Measurements from ENCODE around the gene GNPNAT1. TPM values are rescaled to one million over a fixed set of nuclear protein-coding genes. Genes with fewer than 3 reads are reported as not detected.
"Not testable (repeated sequence)": the region's sequence is repeated elsewhere in the genome, so short reads cannot be mapped to it uniquely, and the experiment has no call there.

The GNPNAT1 gene
- total RNA-seq, 1 experiment from 2014 or later = 78.2 TPM

GRCh38 chr14:52790011-52790755 lies 1.2 kb downstream of the GNPNAT1 start:
- DNase-seq (ENCODE audit: low spot score) = no peak

GRCh38 chr14:52789118-52789517 lies 2.3 kb downstream of the GNPNAT1 start:
- DNase-seq (ENCODE audit: low spot score) = no peak

DNA sequence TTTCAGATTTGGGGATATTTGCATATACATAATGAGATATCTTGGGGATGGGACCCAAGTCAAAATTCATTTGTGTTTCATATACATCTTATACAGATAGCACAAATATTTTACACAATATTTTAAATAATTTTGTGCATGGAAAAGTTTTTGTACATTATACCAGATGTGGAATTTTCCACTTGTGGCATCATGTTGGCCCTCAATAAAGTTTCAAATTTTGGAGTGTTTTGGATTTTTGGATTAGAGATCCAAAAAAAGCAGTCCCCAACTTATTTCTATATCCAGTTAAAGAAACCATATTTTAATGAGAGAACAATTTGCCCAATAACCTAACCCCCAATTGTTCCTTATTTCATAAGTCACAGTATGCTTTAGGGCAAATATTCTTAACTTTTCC lies 4.5 kb downstream of the GNPNAT1 start:
- no peak for DNase-seq (ENCODE audit: low spot score)

- no peak for DNase-seq (ENCODE audit: low spot score)
Observed at GRCh38 chr14:52783206-52783605, 8.2 kb downstream of the GNPNAT1 start.

DNA sequence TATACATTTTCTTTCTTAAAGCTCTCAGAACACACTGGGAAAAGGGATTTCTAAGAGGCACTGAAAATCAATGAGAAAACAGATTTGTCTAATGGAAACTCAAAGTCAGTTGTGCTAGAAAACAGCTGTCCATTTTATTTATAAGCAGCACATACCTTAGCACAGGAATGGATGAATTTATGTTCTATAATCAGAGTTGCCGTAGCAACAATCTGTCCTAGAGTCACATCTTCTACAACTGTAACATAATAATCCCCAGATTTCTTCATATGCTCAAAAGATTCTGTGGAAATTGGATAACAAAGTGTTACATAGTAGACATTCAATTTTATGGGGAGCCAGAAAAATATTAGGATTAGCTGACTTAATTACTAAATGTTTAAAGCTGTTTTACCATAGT lies 9.8 kb downstream of the GNPNAT1 start:
- DNase-seq (ENCODE audit: low spot score) = no peak

DNA sequence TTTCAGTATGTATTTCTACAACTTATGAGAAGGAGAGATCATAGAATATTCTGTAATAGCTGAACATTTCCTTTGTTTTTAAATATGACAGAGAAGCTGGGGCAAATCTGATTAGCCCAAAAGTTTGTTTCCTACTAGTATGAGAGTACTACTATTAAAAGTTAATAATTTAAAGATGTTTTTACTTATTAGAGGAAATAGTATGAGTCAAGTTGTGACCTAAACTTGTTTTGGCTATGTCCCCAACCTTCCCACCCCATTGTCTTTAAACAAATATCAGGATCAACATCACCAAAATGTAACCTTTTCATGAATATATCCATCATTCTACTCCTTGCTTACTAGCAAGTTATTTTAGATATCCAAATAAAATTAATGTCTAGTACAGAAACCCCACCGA lies 10.5 kb downstream of the GNPNAT1 start:
- no peak for DNase-seq (ENCODE audit: low spot score)

DNA sequence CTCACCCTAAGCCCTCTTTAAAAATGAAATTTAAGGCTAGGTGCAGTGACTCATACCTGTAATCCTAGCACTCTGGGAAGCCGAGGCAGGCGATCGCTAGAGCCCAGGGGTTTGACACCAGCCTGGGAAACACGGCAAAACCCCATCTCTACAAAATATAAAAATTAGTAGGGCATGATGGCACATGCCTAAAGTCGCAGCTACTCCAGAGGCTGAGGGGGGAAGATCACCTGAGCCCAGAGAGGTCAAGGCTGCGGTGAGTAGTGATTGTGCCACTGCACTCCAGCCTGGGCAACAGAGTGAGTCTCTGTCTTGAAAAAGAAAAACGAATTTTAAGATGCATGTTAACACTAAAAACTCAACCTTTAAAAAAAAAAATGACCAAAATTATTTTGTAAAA lies 12.7 kb downstream of the GNPNAT1 start:
- DNase-seq (ENCODE audit: low spot score) = no peak

- no peak for DNase-seq (ENCODE audit: low spot score)
Observed at GRCh38 chr14:52776816-52777215, 14.6 kb downstream of the GNPNAT1 start.

GRCh38 chr14:52769887-52770286 lies 21.5 kb downstream of the GNPNAT1 start:
- DNase-seq (ENCODE audit: low spot score) = no peak

DNA sequence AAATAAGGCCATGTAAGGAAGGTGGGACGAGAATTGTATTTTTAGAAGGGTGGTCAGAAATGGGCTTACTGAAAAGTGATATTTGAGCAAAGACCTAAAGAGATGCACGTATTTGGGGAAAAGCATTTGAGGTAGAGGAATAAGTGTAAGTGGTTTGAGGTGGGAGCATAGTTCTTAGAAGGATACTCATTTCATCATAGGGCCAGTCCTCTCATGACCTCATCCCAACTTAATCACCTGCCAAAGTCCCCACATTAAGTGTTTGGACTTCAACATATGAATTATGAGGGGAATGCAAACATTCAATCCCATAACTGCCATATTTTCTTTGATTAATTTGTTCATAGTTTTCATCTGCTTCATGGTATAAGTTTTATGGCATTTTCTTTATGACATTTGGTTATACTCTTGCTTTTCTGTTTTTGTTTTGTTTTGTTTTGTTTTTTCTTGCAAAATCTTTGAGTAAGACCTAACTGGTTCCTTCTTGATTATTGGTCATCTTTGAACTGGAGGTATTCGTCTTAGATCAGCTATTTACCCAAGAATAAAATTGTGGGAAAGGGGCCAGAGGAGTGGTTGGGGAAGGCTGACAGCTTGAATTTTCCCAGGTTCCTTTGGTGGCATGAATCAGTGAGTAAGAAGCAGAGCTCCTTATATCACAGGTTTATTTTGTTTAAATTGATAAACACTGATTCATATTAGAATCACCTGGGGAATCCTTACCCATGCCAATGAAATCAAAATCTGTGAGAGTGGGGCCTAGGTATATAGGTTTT lies 24.2 kb downstream of the GNPNAT1 start:
- DNase-seq (ENCODE audit: low spot score) = no peak

GRCh38 chr14:52762923-52763322 lies 28.5 kb downstream of the GNPNAT1 start:
- DNase-seq (ENCODE audit: low spot score) = not testable (repeated sequence)

DNA sequence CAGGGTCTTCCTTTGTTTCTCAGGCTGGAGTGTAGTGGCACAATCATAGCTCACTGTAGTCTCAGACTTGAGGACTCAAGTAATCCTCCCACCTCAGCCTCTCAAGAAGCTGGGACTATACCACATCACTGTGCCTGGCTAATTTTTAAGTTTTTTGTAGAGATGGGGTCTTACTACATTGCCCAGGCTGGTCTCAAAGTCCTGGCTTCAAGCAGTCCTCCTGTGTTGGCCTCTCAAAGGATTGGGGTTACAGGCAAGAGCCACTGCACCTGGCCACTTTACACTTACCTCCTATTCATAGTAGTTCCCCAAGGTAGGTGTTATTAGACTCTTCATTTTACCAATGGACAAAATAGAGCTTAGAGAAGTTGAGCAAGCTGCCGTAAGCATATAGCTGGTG lies 32.3 kb downstream of the GNPNAT1 start:
- DNase-seq (ENCODE audit: low spot score) = no peak

GRCh38 chr14:52755607-52756316 lies 35.6 kb downstream of the GNPNAT1 start:
- no peak for DNase-seq (ENCODE audit: low spot score)

- DNase-seq (ENCODE audit: low spot score) = no peak
Observed at GRCh38 chr14:52748647-52749292, 42.6 kb downstream of the GNPNAT1 start.

DNA sequence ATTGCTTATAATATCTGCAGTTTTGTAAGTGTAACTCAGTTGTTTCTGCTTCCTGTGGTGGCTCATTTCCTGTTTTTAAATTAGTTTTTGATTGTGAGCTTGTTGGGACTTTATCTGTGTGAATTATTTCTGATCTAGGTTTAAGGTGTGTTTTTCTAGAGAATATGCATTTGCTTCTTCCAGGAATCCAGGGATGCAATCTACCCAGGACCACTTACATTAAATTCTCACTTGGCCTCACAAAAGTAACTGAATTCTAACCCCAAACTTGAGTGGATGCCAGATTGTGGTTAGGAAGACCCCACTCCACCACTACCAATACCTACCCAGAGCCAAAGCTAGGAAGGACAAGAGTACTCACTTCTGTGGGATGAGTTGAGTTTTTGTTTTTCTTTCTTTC lies 49.5 kb downstream of the GNPNAT1 start:
- DNase-seq (ENCODE audit: low spot score) = no peak

- DNase-seq (ENCODE audit: low spot score) = no peak
Observed at GRCh38 chr14:52740751-52741150, 50.7 kb downstream of the GNPNAT1 start.

GRCh38 chr14:52738409-52738808 lies 53.0 kb downstream of the GNPNAT1 start:
- no peak for DNase-seq (ENCODE audit: low spot score)

GRCh38 chr14:52735921-52736489 lies 55.4 kb downstream of the GNPNAT1 start:
- DNase-seq (ENCODE audit: low spot score) = no peak

GRCh38 chr14:52733824-52734223 lies 57.6 kb downstream of the GNPNAT1 start:
- DNase-seq (ENCODE audit: low spot score) = no peak

DNA sequence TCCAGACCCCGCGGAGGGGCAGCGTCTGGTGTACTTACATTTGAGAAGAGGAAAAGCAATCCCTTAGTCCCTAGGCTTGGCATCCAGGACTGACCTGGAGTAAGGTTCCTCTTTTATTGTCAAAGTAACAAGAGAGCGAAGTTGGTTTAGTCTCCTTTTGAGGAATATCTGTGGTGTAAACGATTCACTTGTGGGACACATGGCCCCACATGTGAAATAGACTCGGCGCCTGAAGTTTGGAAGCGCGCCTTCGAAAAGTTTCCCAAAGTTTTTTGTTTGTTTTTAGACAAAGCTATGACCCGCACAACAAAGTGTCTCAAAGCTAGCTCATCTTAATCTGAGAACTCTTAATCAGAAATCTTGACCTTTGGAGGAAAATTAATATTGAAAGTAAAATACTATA lies 60.7 kb downstream of the GNPNAT1 start:
- DNase-seq (ENCODE audit: low spot score) = peak; percentile 4

- DNase-seq (ENCODE audit: low spot score) = peak; percentile 90
Observed at GRCh38 chr14:52729925-52730708, 61.3 kb downstream of the GNPNAT1 start, which contains the start of gene STYX. TSS of gene STYX (plus strand) at chr14:52730166. CDS start at chr14:52730475, 309 bp downstream.
